Measurements from ENCODE around the gene DCAF12. TPM values are rescaled to one million over a fixed set of nuclear protein-coding genes. Genes with fewer than 3 reads are reported as not detected.

The DCAF12 gene
- total and polyA plus RNA-seq, 2 of the 8 experiments (the other 6 are each of a cell fraction or from before 2014, with no cell fraction given), result 22.7 to 29.2 TPM

GRCh38 chr9:34048727-34049629 lies 77.5 kb downstream of the DCAF12 start, which contains the start of gene UBAP2:
UBAP2 (minus strand) TSS chr9:34048887; CDS start chr9:34017148, 31,739 bp downstream.
- Histone ChIP-seq H2AK5ac (ENCODE audit: low read depth, low read length) (0 out of 2 replicates have a peak within 1 kb of the TSS, but pooled peaks have one; percentile 3), H3K18ac (ENCODE audit: extremely low read depth, low read length) (peak within 1 kb of the TSS; percentile 95), H2BK12ac (ENCODE audit: low read depth, low read length) (peak within 1 kb of the TSS; percentile 75; the same call in 1 of the 2 replicates), H3K23ac (ENCODE audit: insufficient read length) (no peak within 1 kb of the TSS), H4K5ac (ENCODE audit: insufficient read length, low read depth, low read length) (peak within 1 kb of the TSS; percentile 98), H3K4me1 (replicated peaks in 1 of 4; ENCODE audit: control insufficient read depth in 3 of 4, insufficient read depth in 4 of 4, low read length in 3 of 4) (peaks cover 0 to 15% (median 6%) of the 10 kb centered on the region in 4 experiments; a peak in 4 of 7 replicates), H3K4me3 (ENCODE audit: extremely low read depth in 1 of 4, insufficient read depth in 2 of 4, low read depth in 3 of 4, low read length in 4 of 4) (peak within 1 kb of the TSS; percentile 75 to 97 (median 91)), H3K56ac (replicated peaks; ENCODE audit: insufficient read length, low read depth, low read length) (peak within 1 kb of the TSS; percentile 90), H2BK15ac (ENCODE audit: low read length) (peak within 1 kb of the TSS; percentile 99; the same call in 1 of the 2 replicates), H3K79me2 (ENCODE audit: control insufficient read depth in 1 of 2, insufficient read depth in 2 of 2, low read length in 2 of 2) (peaks cover 35 to 43% of the 10 kb centered on the region in 2 experiments), H2AFZ (ENCODE audit: low read length) (peak within 1 kb of the TSS; percentile 96), H3K36me3 (ENCODE audit: control insufficient read depth in 2 of 4, insufficient read depth in 4 of 4, low read length in 3 of 4) (no peaks in the 10 kb centered on the region), H3K9me3 (ENCODE audit: insufficient read depth in 2 of 2, low read depth in 1 of 2, low read length in 1 of 2) (no peaks in the 10 kb centered on the region), H3K27me3 (replicated peaks in 1 of 4; ENCODE audit: control insufficient read depth in 3 of 4, extremely low read depth in 1 of 4, insufficient read depth in 3 of 4, low read length in 3 of 4) (no peaks in the 10 kb centered on the region), H3K4me2 (ENCODE audit: insufficient read depth in 1 of 2, low read depth in 2 of 2, low read length in 2 of 2) (peak within 1 kb of the TSS; percentile 89 to 97), H2BK20ac (ENCODE audit: low read length) (peak within 1 kb of the TSS; percentile 91; the same call in 1 of the 2 replicates), H3K14ac (ENCODE audit: insufficient read length) (no peak within 1 kb of the TSS), H4K20me1 (replicated peaks in 1 of 2; ENCODE audit: control insufficient read depth in 1 of 2, insufficient read depth in 2 of 2, low read length in 2 of 2) (peaks cover 0 to 5% of the 10 kb centered on the region in 2 experiments), H4K91ac (replicated peaks; ENCODE audit: insufficient read length, low read length) (peak within 1 kb of the TSS; percentile 96), H3K27ac (ENCODE audit: low read depth, low read length) (peak within 1 kb of the TSS; percentile 100), H3K79me1 (ENCODE audit: low read depth, low read length) (no peaks in the 10 kb centered on the region), H2BK5ac (ENCODE audit: low read depth, low read length) (peak within 1 kb of the TSS; percentile 99), H3K9ac (replicated peaks in 1 of 4; ENCODE audit: extremely low read depth in 1 of 4, low read depth in 3 of 4, low read length in 3 of 4) (peak within 1 kb of the TSS; percentile 73 to 99 (median 99)), H2BK120ac (replicated peaks; ENCODE audit: low read depth, low read length) (no peak within 1 kb of the TSS), H4K8ac (ENCODE audit: extremely low read depth, insufficient read depth, low read length) (peak within 1 kb of the TSS; percentile 100), H3K4ac (replicated peaks; ENCODE audit: insufficient read length, low read depth, low read length) (peak within 1 kb of the TSS; percentile 72), H3K23me2 (ENCODE audit: low read depth, low read length) (no peaks in the 10 kb centered on the region)
- DNase-seq (ENCODE audit: low read depth in 1 of 2, low spot score in 2 of 2) (peak; percentile 88 to 98), FAIRE-seq (no peak)
- CTCF ChIA-PET (ENCODE audit: partially characterized antibody), result interaction anchor here (0.7 to 2.7 kb wide), 4 partner anchors 20 to 27 kb away, joined by 3 to 9 read pairs (median 4); no protein-coding TSS in a partner anchor
- WGBS, 2 experiments (ENCODE audit: extremely low coverage in 1 of 2, insufficient coverage in 1 of 2, insufficient read length in 1 of 2, insufficient replicate concordance in 2 of 2, low coverage in 1 of 2, low lambda C conversion rate in 2 of 2, missing lambda C conversion rate in 1 of 2), result 1% methylated on average over 61 of the region's 70 CpGs; no CpG with 5 or more reads in 1 of the 2 experiments
- POLR2A ChIA-PET (ENCODE audit: partially characterized antibody), result interaction anchor here (0.5 to 3.5 kb wide), 31 partner anchors 8 to 329 kb away, joined by 3 to 27 read pairs (median 7); partner anchors contain the start of gene UBAP1
- TF ChIP-seq SP1 (IDR thresholded peaks at IDR 0.05; ENCODE audit: low read depth, low read length) (0 out of 2 replicates have a peak, but pooled peaks have one; percentile 42), ATF3 (IDR thresholded peaks at IDR 0.05; ENCODE audit: insufficient read depth, low read depth, low read length) (peak; percentile 83), MAFK (IDR thresholded peaks at IDR 0.05; ENCODE audit: low read depth, low read length) (no peak), POLR2A (IDR thresholded peaks at IDR 0.05; ENCODE audit: control extremely low read depth in 1 of 2, low read depth in 2 of 2, low read length in 2 of 2) (peak; percentile 93 to 98), SIX5 (IDR thresholded peaks at IDR 0.05; ENCODE audit: low read depth, low read length) (peak; percentile 63), KDM5A (IDR thresholded peaks at IDR 0.05; ENCODE audit: low read length) (peak; percentile 72), EZH2 (IDR thresholded peaks at IDR 0.05; ENCODE audit: low read depth, low read length, severe bottlenecking) (no peak), TCF12 (IDR thresholded peaks at IDR 0.05; ENCODE audit: low read depth, low read length) (peak; percentile 45; the same call in 1 of the 2 replicates)
